Measurements from ENCODE around the gene TWNK. TPM values are rescaled to one million over a fixed set of nuclear protein-coding genes. Genes with fewer than 3 reads are reported as not detected.

TWNK gene
- total and polyA plus RNA-seq, 7 experiments from 2014 or later, result 5.8 to 18.9 (median 14.8) TPM

DNA sequence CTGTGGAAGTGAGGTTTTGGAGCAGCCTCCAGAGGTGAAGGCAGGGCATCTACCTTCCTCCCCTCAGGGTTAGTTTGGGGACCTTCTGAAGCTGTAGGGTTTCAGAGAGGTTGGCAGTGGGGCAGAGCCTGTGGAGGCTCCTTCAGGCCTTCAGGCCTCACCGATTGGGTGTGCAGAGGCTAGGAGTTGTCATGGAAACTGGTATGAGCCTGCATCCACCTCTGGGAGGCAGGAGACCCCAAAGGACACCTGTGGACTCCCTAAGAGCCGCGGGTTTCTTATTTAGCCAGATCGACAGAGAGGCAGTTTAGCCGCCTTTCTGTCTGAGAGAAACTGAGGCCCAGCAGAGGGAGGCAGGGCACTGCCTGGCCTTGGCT is 14.3 kb downstream of the TWNK start:
- POLR2A ChIA-PET, result interaction anchor here (0.6 kb wide), 1 partner anchor 12 kb away, joined by 4 read pairs; no protein-coding TSS in a partner anchor
- Histone ChIP-seq H3K9me3 (ENCODE audit: control insufficient read depth in 2 of 3, low read length in 3 of 3) (no peaks in the 10 kb centered on the region), H3K27me3 (ENCODE audit: control insufficient read depth in 2 of 2, insufficient read depth in 2 of 2, low read length in 2 of 2) (no peaks in the 10 kb centered on the region), H3K27ac (ENCODE audit: low read depth, low read length) (no peak overlapping the region), H3K4me3 (ENCODE audit: low read length) (no peak overlapping the region), H3K36me3 (ENCODE audit: control insufficient read depth in 2 of 3, insufficient read depth in 3 of 3, low read length in 3 of 3) (peaks cover 0 to 33% (median 0%) of the 10 kb centered on the region in 3 experiments), H3K4me1 (ENCODE audit: control insufficient read depth in 2 of 2, insufficient read depth in 2 of 2, low read length in 2 of 2) (peaks cover 14 to 16% of the 10 kb centered on the region in 2 donors)
- CTCF ChIA-PET, result interaction anchor here (7.9 kb wide), 1 partner anchor 14 kb away, joined by 56 read pairs; no protein-coding TSS in a partner anchor
- no peak overlapping the region for H3K27ac Mint-ChIP-seq
- H3K4me1 Mint-ChIP-seq, result peaks cover 12 to 26% (median 17%) of the 10 kb centered on the region in 7 donors
- no peak for ATAC-seq
- no peaks in the 10 kb centered on the region for H3K27me3 Mint-ChIP-seq
- DNase-seq, result no peak
- H3K36me3 Mint-ChIP-seq, result peaks cover 0 to 6% (median 0%) of the 10 kb centered on the region in 5 donors
- peak overlapping the region in 1 of 10 donors; percentile 81 for H3K4me3 Mint-ChIP-seq
- no peaks in the 10 kb centered on the region for H3K9me3 Mint-ChIP-seq
- intact Hi-C loops (cut with micrococcal nuclease), result no loop called here

DNA sequence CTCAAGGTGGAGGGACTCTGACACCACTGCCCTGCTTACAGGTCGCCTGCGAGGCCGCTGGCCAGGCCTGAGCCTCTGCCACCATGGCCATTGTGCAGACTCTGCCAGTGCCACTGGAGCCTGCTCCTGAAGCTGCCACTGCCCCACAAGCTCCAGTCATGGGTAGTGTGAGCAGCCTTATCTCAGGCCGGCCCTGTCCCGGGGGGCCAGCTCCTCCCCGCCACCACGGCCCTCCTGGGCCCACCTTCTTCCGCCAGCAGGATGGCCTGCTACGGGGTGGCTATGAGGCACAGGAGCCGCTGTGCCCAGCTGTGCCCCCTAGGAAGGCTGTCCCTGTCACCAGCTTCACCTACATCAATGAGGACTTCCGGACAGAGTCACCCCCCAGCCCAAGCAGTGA is 15.1 kb downstream of the TWNK start:
- peaks cover 13 to 15% of the 10 kb centered on the region in 2 donors for H3K4me1 ChIP-seq (ENCODE audit: control insufficient read depth in 2 of 2, insufficient read depth in 2 of 2, low read length in 2 of 2)
- peaks cover 0 to 40% (median 0%) of the 10 kb centered on the region in 3 experiments for H3K36me3 ChIP-seq (ENCODE audit: control insufficient read depth in 2 of 3, insufficient read depth in 3 of 3, low read length in 3 of 3)
- no peaks in the 10 kb centered on the region for H3K27me3 ChIP-seq (ENCODE audit: control insufficient read depth in 2 of 2, insufficient read depth in 2 of 2, low read length in 2 of 2)
- Mint-ChIP-seq H3K27me3 (no peaks in the 10 kb centered on the region), H3K9me3 (no peaks in the 10 kb centered on the region), H3K4me1 (peaks cover 12 to 26% (median 16%) of the 10 kb centered on the region in 7 donors), H3K27ac (no peak overlapping the region), H3K36me3 (peaks cover 0 to 6% (median 0%) of the 10 kb centered on the region in 5 donors), H3K4me3 (no peak overlapping the region)
- POLR2A ChIA-PET, result interaction anchor here (1.3 kb wide), 1 partner anchor 28 kb away, joined by 5 read pairs; the partner anchor contains the start of genes PDZD7 and SFXN3
- H3K27ac ChIP-seq (ENCODE audit: low read depth, low read length), result no peak overlapping the region
- ATAC-seq (no peak), DNase-seq (no peak)
- no peak overlapping the region for H3K4me3 ChIP-seq (ENCODE audit: low read length)
- CTCF ChIA-PET, result interaction anchor here (7.9 kb wide), 1 partner anchor 13 kb away, joined by 56 read pairs; no protein-coding TSS in a partner anchor
- H3K9me3 ChIP-seq (ENCODE audit: control insufficient read depth in 2 of 3, low read length in 3 of 3), result no peaks in the 10 kb centered on the region
- intact Hi-C loops (cut with micrococcal nuclease), result no loop called here

GRCh38 chr10:101003639-101004206 is 16.4 kb downstream of the TWNK start:
- Histone ChIP-seq H3K9me3 (ENCODE audit: control insufficient read depth in 2 of 3, low read length in 3 of 3) (no peaks in the 10 kb centered on the region), H3K4me1 (ENCODE audit: control insufficient read depth in 2 of 2, insufficient read depth in 2 of 2, low read length in 2 of 2) (peaks cover 7% of the 10 kb centered on the region in 2 donors), H3K4me3 (ENCODE audit: low read length) (no peak overlapping the region), H3K36me3 (ENCODE audit: control insufficient read depth in 2 of 3, insufficient read depth in 3 of 3, low read length in 3 of 3) (peaks cover 0 to 40% (median 0%) of the 10 kb centered on the region in 3 experiments), H3K27ac (ENCODE audit: low read depth, low read length) (no peak overlapping the region), H3K27me3 (ENCODE audit: control insufficient read depth in 2 of 2, insufficient read depth in 2 of 2, low read length in 2 of 2) (no peaks in the 10 kb centered on the region)
- Mint-ChIP-seq H3K27ac (no peak overlapping the region), H3K4me1 (peaks cover 7 to 17% (median 8%) of the 10 kb centered on the region in 7 donors), H3K36me3 (peaks cover 0 to 4% (median 0%) of the 10 kb centered on the region in 5 donors), H3K4me3 (no peak overlapping the region), H3K9me3 (no peaks in the 10 kb centered on the region), H3K27me3 (no peaks in the 10 kb centered on the region)
- intact Hi-C loops (cut with micrococcal nuclease), result no loop called here
- ChIA-PET CTCF (interaction anchor here (7.9 kb wide), 1 partner anchor 12 kb away, joined by 56 read pairs; no protein-coding TSS in a partner anchor), POLR2A (interaction anchor here (1.0 to 1.3 kb wide), 2 partner anchors 27 to 29 kb away, joined by 3 to 5 read pairs; partner anchors contain the start of genes PDZD7 and SFXN3)
- DNase-seq (no peak), ATAC-seq (no peak)

- intact Hi-C loops (cut with micrococcal nuclease), result no loop called here
- no peaks in the 10 kb centered on the region for H3K27me3 ChIP-seq (ENCODE audit: control insufficient read depth in 2 of 2, insufficient read depth in 2 of 2, low read length in 2 of 2)
- peaks cover 0 to 4% (median 0%) of the 10 kb centered on the region in 5 donors for H3K36me3 Mint-ChIP-seq
- ChIA-PET CTCF (interaction anchor here (1.1 kb wide), 1 partner anchor 9 kb away, joined by 6 read pairs; no protein-coding TSS in a partner anchor), POLR2A (no interaction called here)
- H3K9me3 Mint-ChIP-seq, result no peaks in the 10 kb centered on the region
- no peaks in the 10 kb centered on the region for H3K27me3 Mint-ChIP-seq
- H3K36me3 ChIP-seq (ENCODE audit: control insufficient read depth in 2 of 3, insufficient read depth in 3 of 3, low read length in 3 of 3), result peaks cover 0 to 37% (median 0%) of the 10 kb centered on the region in 3 experiments
- no peak for DNase-seq
- H3K9me3 ChIP-seq (ENCODE audit: control insufficient read depth in 2 of 3, low read length in 3 of 3), result no peaks in the 10 kb centered on the region
- H3K4me1 Mint-ChIP-seq, result peaks cover 4 to 10% (median 6%) of the 10 kb centered on the region in 7 donors
- no peak overlapping the region for H3K4me3 ChIP-seq (ENCODE audit: low read length)
- H3K27ac Mint-ChIP-seq, result no peak overlapping the region
- peaks cover 0 to 1% of the 10 kb centered on the region in 2 donors for H3K4me1 ChIP-seq (ENCODE audit: control insufficient read depth in 2 of 2, insufficient read depth in 2 of 2, low read length in 2 of 2)
- no peak overlapping the region for H3K27ac ChIP-seq (ENCODE audit: low read depth, low read length)
- ATAC-seq, result no peak
- no peak overlapping the region for H3K4me3 Mint-ChIP-seq
Measured at GRCh38 chr10:101005361-101005760, 18.0 kb downstream of the TWNK start.

DNA sequence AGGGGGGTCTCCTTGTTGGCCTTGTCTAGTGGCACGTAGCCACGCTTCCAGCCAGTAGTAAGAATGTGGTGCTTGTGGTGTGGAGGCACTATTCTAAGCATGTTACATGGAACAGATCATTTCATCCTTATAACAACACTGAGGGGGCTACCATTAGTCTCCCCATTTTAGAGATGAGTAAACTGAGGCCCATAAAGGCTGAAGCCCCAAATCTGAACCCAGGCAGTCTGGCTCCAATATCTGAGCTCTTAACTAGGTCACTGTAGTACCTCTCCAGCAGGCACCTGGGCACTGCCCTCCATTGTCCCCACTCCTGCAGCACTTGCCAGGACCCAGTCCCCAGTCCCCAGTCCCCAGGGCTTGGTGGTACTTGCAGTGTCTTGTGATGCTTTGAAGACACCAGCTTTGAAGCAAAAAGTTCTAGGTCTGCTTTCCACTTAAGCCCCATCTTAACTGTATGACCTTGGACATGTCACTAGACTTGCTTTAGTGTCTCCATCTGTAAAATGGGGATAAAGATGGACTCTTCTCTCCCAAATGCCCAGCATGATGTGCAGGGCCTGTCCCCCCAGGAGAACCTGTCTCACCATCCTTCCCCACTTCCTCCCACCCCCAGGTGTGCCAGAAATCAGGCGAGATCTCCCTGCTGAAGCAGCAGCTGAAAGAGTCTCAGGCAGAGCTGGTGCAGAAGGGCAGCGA is 18.7 kb downstream of the TWNK start:
- Mint-ChIP-seq H3K9me3 (no peaks in the 10 kb centered on the region), H3K4me3 (no peak overlapping the region), H3K27ac (peak overlapping the region in 2 of 9 donors; percentile 25 to 53), H3K36me3 (peaks cover 0 to 4% (median 0%) of the 10 kb centered on the region in 5 donors), H3K27me3 (no peaks in the 10 kb centered on the region), H3K4me1 (peaks cover 2 to 4% (median 3%) of the 10 kb centered on the region in 7 donors)
- Histone ChIP-seq H3K4me1 (ENCODE audit: control insufficient read depth in 2 of 2, insufficient read depth in 2 of 2, low read length in 2 of 2) (no peaks in the 10 kb centered on the region), H3K9me3 (ENCODE audit: control insufficient read depth in 2 of 3, low read length in 3 of 3) (no peaks in the 10 kb centered on the region), H3K36me3 (ENCODE audit: control insufficient read depth in 2 of 3, insufficient read depth in 3 of 3, low read length in 3 of 3) (peaks cover 0 to 37% (median 0%) of the 10 kb centered on the region in 3 experiments), H3K4me3 (ENCODE audit: low read length) (no peak overlapping the region), H3K27ac (ENCODE audit: low read depth, low read length) (no peak overlapping the region), H3K27me3 (ENCODE audit: control insufficient read depth in 2 of 2, insufficient read depth in 2 of 2, low read length in 2 of 2) (no peaks in the 10 kb centered on the region)
- CTCF ChIA-PET, result interaction anchor here (1.1 to 1.8 kb wide), 2 partner anchors 8 to 9 kb away, joined by 3 to 8 read pairs; no protein-coding TSS in a partner anchor
- no peak for DNase-seq
- POLR2A ChIA-PET, result interaction anchor here (1.5 kb wide), 1 partner anchor 8 kb away, joined by 6 read pairs; no protein-coding TSS in a partner anchor
- ATAC-seq, result no peak
- intact Hi-C loops (cut with micrococcal nuclease), result no loop called here

- DNase-seq (no peak), ATAC-seq (no peak)
- Histone ChIP-seq H3K4me1 (ENCODE audit: control insufficient read depth in 2 of 2, insufficient read depth in 2 of 2, low read length in 2 of 2) (no peaks in the 10 kb centered on the region), H3K9me3 (ENCODE audit: control insufficient read depth in 2 of 3, low read length in 3 of 3) (no peaks in the 10 kb centered on the region), H3K27ac (ENCODE audit: low read depth, low read length) (no peak overlapping the region), H3K4me3 (ENCODE audit: low read length) (no peak overlapping the region), H3K36me3 (ENCODE audit: control insufficient read depth in 2 of 3, insufficient read depth in 3 of 3, low read length in 3 of 3) (peaks cover 0 to 37% (median 0%) of the 10 kb centered on the region in 3 experiments), H3K27me3 (ENCODE audit: control insufficient read depth in 2 of 2, insufficient read depth in 2 of 2, low read length in 2 of 2) (no peaks in the 10 kb centered on the region)
- Mint-ChIP-seq H3K4me1 (no peaks in the 10 kb centered on the region), H3K4me3 (no peak overlapping the region), H3K27me3 (no peaks in the 10 kb centered on the region), H3K27ac (no peak overlapping the region), H3K9me3 (no peaks in the 10 kb centered on the region), H3K36me3 (peaks cover 0 to 4% (median 0%) of the 10 kb centered on the region in 5 donors)
- intact Hi-C loops (cut with micrococcal nuclease), result no loop called here
- CTCF ChIA-PET, result interaction anchor here (1.1 to 1.8 kb wide), 2 partner anchors 9 to 10 kb away, joined by 3 to 8 read pairs; no protein-coding TSS in a partner anchor
- POLR2A ChIA-PET, result interaction anchor here (1.5 kb wide), 1 partner anchor 9 kb away, joined by 6 read pairs; no protein-coding TSS in a partner anchor
Measured at GRCh38 chr10:101006593-101007098, 19.3 kb downstream of the TWNK start.

Measured in naive thymus-derived CD4-positive, alpha-beta T cell (primary cell).